Suprapubic skin (tissue), 4 donors: Measurements from ENCODE around the gene MCF2L2.

ENCODE experiments used
- EP300 ChIP-seq: sonication (generic); formaldehyde crosslinking; IDR thresholded peaks from one replicate; pipeline ENCODE4 v1.6.1; 2017; ENCODE audit warnings: antibody characterized with exemption
- POLR2AphosphoS5 ChIP-seq, 3 donors: sonication (generic); formaldehyde crosslinking; IDR thresholded peaks; one replicate each; pipeline ENCODE4 v1.6.1; 2017; ENCODE audit warnings: antibody characterized with exemption in 3 of 3
- TF ChIP-seq, protein P1 (sequence below), 2 donors: fragments of 200-600 bp in 1 of 2; fragments of 450-650 bp in 1 of 2; sonication (generic) in 1 of 2; IDR thresholded peaks; one replicate each; pipeline ENCODE4 v1.5.1; 2016 to 2019; ENCODE audit warnings: antibody characterized with exemption in 2 of 2, mild to moderate bottlenecking in 1 of 2, moderate library complexity in 1 of 2

DNA sequence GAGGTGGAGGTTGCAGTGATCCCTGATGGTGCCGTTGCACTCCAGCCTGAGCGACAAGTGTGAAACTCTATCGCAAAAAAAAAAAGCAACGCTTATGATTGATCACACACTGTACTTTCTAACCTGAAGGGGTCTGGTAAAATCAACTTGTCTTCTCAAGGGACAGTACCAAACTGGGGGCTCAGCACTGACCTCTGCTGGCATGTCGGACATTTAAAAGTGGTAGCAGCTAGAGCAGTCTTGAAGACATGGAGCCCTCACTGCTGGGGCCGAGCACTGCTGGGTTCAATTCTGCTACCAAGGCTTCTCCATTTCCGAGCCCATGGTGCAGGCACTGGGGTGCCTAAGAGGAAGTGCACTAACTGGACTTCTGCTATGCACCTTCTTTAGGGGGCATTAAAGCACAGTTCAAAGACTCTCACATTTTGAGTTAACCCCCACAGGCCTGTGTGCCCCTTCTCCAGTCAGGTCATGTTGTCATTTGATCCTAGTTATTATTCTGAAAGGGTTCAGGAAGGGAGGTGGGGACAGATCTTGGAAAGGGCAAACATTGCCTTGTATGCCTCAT, 239.4 kb downstream of the MCF2L2 start:
- TF ChIP-seq, protein P1, sequence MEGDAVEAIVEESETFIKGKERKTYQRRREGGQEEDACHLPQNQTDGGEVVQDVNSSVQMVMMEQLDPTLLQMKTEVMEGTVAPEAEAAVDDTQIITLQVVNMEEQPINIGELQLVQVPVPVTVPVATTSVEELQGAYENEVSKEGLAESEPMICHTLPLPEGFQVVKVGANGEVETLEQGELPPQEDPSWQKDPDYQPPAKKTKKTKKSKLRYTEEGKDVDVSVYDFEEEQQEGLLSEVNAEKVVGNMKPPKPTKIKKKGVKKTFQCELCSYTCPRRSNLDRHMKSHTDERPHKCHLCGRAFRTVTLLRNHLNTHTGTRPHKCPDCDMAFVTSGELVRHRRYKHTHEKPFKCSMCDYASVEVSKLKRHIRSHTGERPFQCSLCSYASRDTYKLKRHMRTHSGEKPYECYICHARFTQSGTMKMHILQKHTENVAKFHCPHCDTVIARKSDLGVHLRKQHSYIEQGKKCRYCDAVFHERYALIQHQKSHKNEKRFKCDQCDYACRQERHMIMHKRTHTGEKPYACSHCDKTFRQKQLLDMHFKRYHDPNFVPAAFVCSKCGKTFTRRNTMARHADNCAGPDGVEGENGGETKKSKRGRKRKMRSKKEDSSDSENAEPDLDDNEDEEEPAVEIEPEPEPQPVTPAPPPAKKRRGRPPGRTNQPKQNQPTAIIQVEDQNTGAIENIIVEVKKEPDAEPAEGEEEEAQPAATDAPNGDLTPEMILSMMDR (IDR thresholded peaks at IDR 0.05) = no peak
- no peak for TF ChIP-seq POLR2AphosphoS5 (IDR thresholded peaks at IDR 0.05)
- TF ChIP-seq EP300 = no peak
